HEK293 (cell line): ENCODE data around the gene DNAJC6.

Experiments
- CTCF ChIA-PET: fragments of 350-600 bp; formaldehyde crosslinking; extraction: SDS; loops from one replicate; lab custom pipeline; 2021; ENCODE audit warnings: antibody characterized with exemption; lab: Yijun Ruan, JAX
- POLR2A ChIA-PET: fragments of 300-600 bp; formaldehyde crosslinking; extraction: SDS; loops from one replicate; lab custom pipeline; 2020; ENCODE audit warnings: antibody characterized with exemption, inconsistent platforms; lab: Yijun Ruan, JAX
- H3K27ac ChIP-seq: fragments of 200-500 bp; sonication (Bioruptor generic); 2 replicates; pipeline ENCODE4 v1.5.1; 2014; ENCODE audit warnings: low read depth, low read length, control low read depth, inconsistent platforms; ENCODE audit errors: extremely low read depth
- H3K36me3 ChIP-seq, 2 experiments: fragments of 200-500 bp in 1 of 2; sonication (Bioruptor generic) in 1 of 2; 1 replicate in 1 of 2; 2 replicates in 1 of 2; pipeline ENCODE4 v1.5.1; 2014 to 2017; ENCODE audit warnings: inconsistent platforms in 2 of 2, low read length in 2 of 2; ENCODE audit not compliant: control insufficient read depth in 2 of 2, insufficient read depth in 1 of 2
- H3K4me1 ChIP-seq: fragments of 200-500 bp; sonication (Bioruptor generic); 2 replicates; pipeline ENCODE4 v1.5.1; 2014; ENCODE audit warnings: mild to moderate bottlenecking, low read length, inconsistent platforms; ENCODE audit not compliant: control insufficient read depth, insufficient read depth
- H3K4me3 ChIP-seq: 2 replicates; pipeline ENCODE4 v1.5.1; 2011; ENCODE audit warnings: low read depth, mild to moderate bottlenecking, control low read depth, low read length, moderate library complexity
- H3K9me3 ChIP-seq: fragments of 200-500 bp; sonication (Bioruptor generic); 2 replicates; pipeline ENCODE4 v1.5.1; 2014; ENCODE audit warnings: low read depth, low read length, inconsistent platforms; ENCODE audit not compliant: control insufficient read depth, insufficient read depth
- BCL11B ChIP-seq: fragments of 450-650 bp; formaldehyde crosslinking; IDR thresholded peaks from 2 replicates; pipeline ENCODE4 v1.5.1; 2016; ENCODE audit warnings: low read depth, missing biosample characterization, missing genetic modification characterization
- GFI1B ChIP-seq: fragments of 450-650 bp; formaldehyde crosslinking; IDR thresholded peaks from 2 replicates; pipeline ENCODE4 v1.5.1; 2016; ENCODE audit warnings: missing biosample characterization, missing genetic modification characterization
- GLIS2 ChIP-seq: fragments of 450-650 bp; formaldehyde crosslinking; IDR thresholded peaks from 2 replicates; pipeline ENCODE4 v1.5.1; 2016; ENCODE audit warnings: missing biosample characterization, missing genetic modification characterization
- IKZF3 ChIP-seq: fragments of 450-650 bp; IDR thresholded peaks from 2 replicates; pipeline ENCODE4 v1.5.0; 2018; ENCODE audit warnings: missing biosample characterization, mild to moderate bottlenecking, missing genetic modification characterization, moderate library complexity
- INSM2 ChIP-seq: fragments of 450-650 bp; formaldehyde crosslinking; IDR thresholded peaks from 2 replicates; pipeline ENCODE4 v1.5.1; 2016; ENCODE audit warnings: missing biosample characterization, missing genetic modification characterization
- MEIS1 ChIP-seq: sonication (generic); formaldehyde crosslinking; IDR thresholded peaks from 2 replicates; pipeline ENCODE4 v1.8.1; 2022; ENCODE audit warnings: missing genetic modification reagents, mild to moderate bottlenecking, borderline replicate concordance
- PRDM10 ChIP-seq: fragments of 450-650 bp; formaldehyde crosslinking; IDR thresholded peaks from 2 replicates; pipeline ENCODE4 v1.5.1; 2016; ENCODE audit warnings: missing biosample characterization, missing genetic modification characterization
- ZBTB21 ChIP-seq: fragments of 450-650 bp; formaldehyde crosslinking; IDR thresholded peaks from 2 replicates; pipeline ENCODE4 v1.5.1; 2017; ENCODE audit warnings: missing biosample characterization, missing genetic modification characterization
- ZFP3 ChIP-seq: fragments of 450-650 bp; formaldehyde crosslinking; IDR thresholded peaks from 2 replicates; pipeline ENCODE4 v1.5.1; 2016; ENCODE audit warnings: low read depth, missing biosample characterization, missing genetic modification characterization
- ZNF174 ChIP-seq: fragments of 450-650 bp; formaldehyde crosslinking; IDR thresholded peaks from 2 replicates; pipeline ENCODE4 v1.5.0; 2017; ENCODE audit warnings: missing biosample characterization, mild to moderate bottlenecking, missing genetic modification characterization
- ZNF248 ChIP-seq: fragments of 450-650 bp; formaldehyde crosslinking; IDR thresholded peaks from 2 replicates; pipeline ENCODE4 v1.5.1; 2017; ENCODE audit warnings: missing biosample characterization, missing genetic modification characterization
- ZNF37A ChIP-seq: fragments of 450-650 bp; IDR thresholded peaks from 2 replicates; pipeline ENCODE4 v1.5.1; 2018; ENCODE audit warnings: missing biosample characterization, missing genetic modification characterization
- ZNF416 ChIP-seq: fragments of 450-650 bp; formaldehyde crosslinking; IDR thresholded peaks from 2 replicates; pipeline ENCODE4 v1.5.1; 2016; ENCODE audit warnings: missing biosample characterization, missing genetic modification characterization
- ZNF423 ChIP-seq: fragments of 450-650 bp; formaldehyde crosslinking; IDR thresholded peaks from 2 replicates; pipeline ENCODE4 v1.5.1; 2016; ENCODE audit warnings: missing biosample characterization, missing genetic modification characterization
- ZNF514 ChIP-seq: fragments of 450-650 bp; formaldehyde crosslinking; IDR thresholded peaks from 2 replicates; pipeline ENCODE4 v1.5.1; 2016; ENCODE audit warnings: missing biosample characterization, missing genetic modification characterization
- ZNF585B ChIP-seq: fragments of 450-650 bp; formaldehyde crosslinking; IDR thresholded peaks from 2 replicates; pipeline ENCODE4 v1.5.1; 2016; ENCODE audit warnings: missing biosample characterization, missing genetic modification characterization
- ZNF629 ChIP-seq: fragments of 450-650 bp; formaldehyde crosslinking; IDR thresholded peaks from 2 replicates; pipeline ENCODE4 v1.5.1; 2017; ENCODE audit warnings: missing biosample characterization, missing genetic modification characterization
- ZNF707 ChIP-seq: fragments of 450-650 bp; formaldehyde crosslinking; IDR thresholded peaks from 2 replicates; pipeline ENCODE4 v1.5.1; 2016; ENCODE audit warnings: missing biosample characterization, missing genetic modification characterization
- ZNF776 ChIP-seq: fragments of 450-650 bp; formaldehyde crosslinking; IDR thresholded peaks from 2 replicates; pipeline ENCODE4 v1.5.0; 2017; ENCODE audit warnings: missing biosample characterization, missing genetic modification characterization, borderline replicate concordance
- ZNF791 ChIP-seq: fragments of 450-650 bp; formaldehyde crosslinking; IDR thresholded peaks from 2 replicates; pipeline ENCODE4 v1.5.1; 2016; ENCODE audit warnings: missing biosample characterization, missing genetic modification characterization
- TF ChIP-seq, protein P1 (sequence below): fragments of 450-650 bp; formaldehyde crosslinking; IDR thresholded peaks from 2 replicates; pipeline ENCODE4 v1.5.1; 2017; ENCODE audit warnings: missing biosample characterization, missing genetic modification characterization
- TF ChIP-seq, protein P2 (sequence below): fragments of 450-650 bp; formaldehyde crosslinking; IDR thresholded peaks from 2 replicates; pipeline ENCODE4 v1.5.1; 2017; ENCODE audit warnings: missing biosample characterization, missing genetic modification characterization
- TF ChIP-seq, protein P3 (sequence below): fragments of 450-650 bp; formaldehyde crosslinking; IDR thresholded peaks from 2 replicates; pipeline ENCODE4 v1.5.1; 2016; ENCODE audit warnings: missing biosample characterization, missing genetic modification characterization, borderline replicate concordance

DNAJC6 gene

DNA sequence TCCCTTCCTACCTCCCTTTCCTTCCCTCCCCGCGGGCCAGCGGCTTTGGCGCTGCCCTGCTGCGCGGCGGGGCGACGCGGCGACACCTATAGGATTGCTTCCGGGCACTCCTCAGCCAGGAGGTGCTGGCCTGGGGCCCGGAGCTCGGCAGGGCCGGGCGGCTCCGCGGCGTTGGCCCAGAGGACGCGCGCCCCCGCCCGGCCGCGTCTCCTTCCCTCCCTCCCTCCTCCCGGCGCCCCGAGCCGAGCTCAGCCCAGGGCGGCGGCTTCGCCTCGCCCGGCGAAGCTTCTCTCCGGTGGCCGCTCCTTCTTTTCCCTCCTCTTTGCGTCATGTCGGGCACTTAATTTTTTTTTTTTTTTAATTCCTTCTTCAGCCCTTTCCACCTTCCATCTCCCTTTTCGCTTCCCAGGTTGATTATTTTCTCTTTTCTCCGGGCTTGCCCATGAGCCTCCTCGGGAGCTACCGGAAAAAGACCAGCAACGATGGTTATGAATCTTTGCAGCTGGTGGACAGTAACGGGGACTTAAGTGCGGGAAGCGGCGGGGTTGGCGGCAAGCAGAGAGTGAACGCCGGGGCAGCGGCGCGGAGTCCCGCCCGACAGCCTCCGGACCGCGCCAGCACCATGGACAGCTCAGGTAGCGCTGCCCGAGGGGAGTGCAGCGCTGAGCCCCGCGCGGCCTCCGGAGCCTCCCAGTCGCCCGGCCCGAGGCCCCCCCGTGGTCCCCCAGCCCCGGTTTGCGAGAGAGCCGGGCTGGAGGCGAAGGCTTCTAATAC, at the start of gene DNAJC6 (continued):
- TF ChIP-seq, protein P1, sequence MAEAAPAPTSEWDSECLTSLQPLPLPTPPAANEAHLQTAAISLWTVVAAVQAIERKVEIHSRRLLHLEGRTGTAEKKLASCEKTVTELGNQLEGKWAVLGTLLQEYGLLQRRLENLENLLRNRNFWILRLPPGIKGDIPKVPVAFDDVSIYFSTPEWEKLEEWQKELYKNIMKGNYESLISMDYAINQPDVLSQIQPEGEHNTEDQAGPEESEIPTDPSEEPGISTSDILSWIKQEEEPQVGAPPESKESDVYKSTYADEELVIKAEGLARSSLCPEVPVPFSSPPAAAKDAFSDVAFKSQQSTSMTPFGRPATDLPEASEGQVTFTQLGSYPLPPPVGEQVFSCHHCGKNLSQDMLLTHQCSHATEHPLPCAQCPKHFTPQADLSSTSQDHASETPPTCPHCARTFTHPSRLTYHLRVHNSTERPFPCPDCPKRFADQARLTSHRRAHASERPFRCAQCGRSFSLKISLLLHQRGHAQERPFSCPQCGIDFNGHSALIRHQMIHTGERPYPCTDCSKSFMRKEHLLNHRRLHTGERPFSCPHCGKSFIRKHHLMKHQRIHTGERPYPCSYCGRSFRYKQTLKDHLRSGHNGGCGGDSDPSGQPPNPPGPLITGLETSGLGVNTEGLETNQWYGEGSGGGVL (tag by site-specific recombination) = peak; percentile 96
- TF ChIP-seq ZNF416 (tag by site-specific recombination) = no peak
- TF ChIP-seq GLIS2 = peak; percentile 95
- TF ChIP-seq ZBTB21 = no peak
- TF ChIP-seq ZNF248 (tag by site-specific recombination) = no peak
- TF ChIP-seq INSM2 (tag by site-specific recombination) = 0 out of 2 replicates have a peak, but pooled peaks have one; percentile 24
- no peak for TF ChIP-seq ZNF776
- no peak for TF ChIP-seq MEIS1
- TF ChIP-seq ZFP3 (tag by site-specific recombination) = no peak
- 0 out of 2 replicates have a peak, but pooled peaks have one; percentile 20 for TF ChIP-seq ZNF585B
- TF ChIP-seq ZNF423 (tag by site-specific recombination) = peak; percentile 54; the same call in 1 of the 2 replicates

DNA sequence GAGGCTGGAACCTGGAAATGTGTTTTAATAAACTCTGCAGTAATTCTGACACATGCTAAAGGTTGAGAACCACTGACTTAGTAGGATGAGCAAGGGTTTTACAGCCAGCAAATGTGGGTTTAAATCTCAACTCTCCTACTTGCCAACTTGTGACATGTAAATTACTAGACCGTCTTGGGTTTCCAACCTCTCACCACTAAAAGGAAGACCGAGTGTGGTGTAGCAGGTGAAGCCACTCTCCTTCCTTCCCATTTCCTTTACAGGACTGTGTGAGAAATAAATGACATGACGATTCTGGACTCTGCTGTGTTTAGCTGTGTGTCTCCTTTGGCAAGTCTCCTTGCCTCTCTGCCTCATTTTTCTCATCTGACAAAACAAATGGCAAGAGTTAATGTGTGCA, 49.5 kb upstream of the DNAJC6 start:
- Histone ChIP-seq H3K9me3 (no peaks in the 10 kb centered on the region), H3K4me1 (no peaks in the 10 kb centered on the region), H3K4me3 (no peak overlapping the region), H3K36me3 (no peaks in the 10 kb centered on the region), H3K27ac (no peak overlapping the region)
- ChIA-PET CTCF (interaction anchor here (1.5 kb wide), 1 partner anchor 428 kb away, joined by 3 read pairs; no protein-coding TSS in a partner anchor), POLR2A (no interaction called here)
- TF ChIP-seq IKZF3 (tag by site-specific recombination) (no peak), PRDM10 (tag by site-specific recombination) (no peak), ZNF629 (tag by site-specific recombination) (no peak), BCL11B (no peak), ZNF707 (no peak), GFI1B (tag by site-specific recombination) (no peak), ZNF174 (tag by site-specific recombination) (no peak), ZNF791 (tag by site-specific recombination) (no peak), ZNF514 (tag by site-specific recombination) (no peak), ZNF37A (tag by site-specific recombination) (no peak)
- TF ChIP-seq, protein P2, sequence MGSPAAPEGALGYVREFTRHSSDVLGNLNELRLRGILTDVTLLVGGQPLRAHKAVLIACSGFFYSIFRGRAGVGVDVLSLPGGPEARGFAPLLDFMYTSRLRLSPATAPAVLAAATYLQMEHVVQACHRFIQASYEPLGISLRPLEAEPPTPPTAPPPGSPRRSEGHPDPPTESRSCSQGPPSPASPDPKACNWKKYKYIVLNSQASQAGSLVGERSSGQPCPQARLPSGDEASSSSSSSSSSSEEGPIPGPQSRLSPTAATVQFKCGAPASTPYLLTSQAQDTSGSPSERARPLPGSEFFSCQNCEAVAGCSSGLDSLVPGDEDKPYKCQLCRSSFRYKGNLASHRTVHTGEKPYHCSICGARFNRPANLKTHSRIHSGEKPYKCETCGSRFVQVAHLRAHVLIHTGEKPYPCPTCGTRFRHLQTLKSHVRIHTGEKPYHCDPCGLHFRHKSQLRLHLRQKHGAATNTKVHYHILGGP = no peak
- TF ChIP-seq, protein P3, sequence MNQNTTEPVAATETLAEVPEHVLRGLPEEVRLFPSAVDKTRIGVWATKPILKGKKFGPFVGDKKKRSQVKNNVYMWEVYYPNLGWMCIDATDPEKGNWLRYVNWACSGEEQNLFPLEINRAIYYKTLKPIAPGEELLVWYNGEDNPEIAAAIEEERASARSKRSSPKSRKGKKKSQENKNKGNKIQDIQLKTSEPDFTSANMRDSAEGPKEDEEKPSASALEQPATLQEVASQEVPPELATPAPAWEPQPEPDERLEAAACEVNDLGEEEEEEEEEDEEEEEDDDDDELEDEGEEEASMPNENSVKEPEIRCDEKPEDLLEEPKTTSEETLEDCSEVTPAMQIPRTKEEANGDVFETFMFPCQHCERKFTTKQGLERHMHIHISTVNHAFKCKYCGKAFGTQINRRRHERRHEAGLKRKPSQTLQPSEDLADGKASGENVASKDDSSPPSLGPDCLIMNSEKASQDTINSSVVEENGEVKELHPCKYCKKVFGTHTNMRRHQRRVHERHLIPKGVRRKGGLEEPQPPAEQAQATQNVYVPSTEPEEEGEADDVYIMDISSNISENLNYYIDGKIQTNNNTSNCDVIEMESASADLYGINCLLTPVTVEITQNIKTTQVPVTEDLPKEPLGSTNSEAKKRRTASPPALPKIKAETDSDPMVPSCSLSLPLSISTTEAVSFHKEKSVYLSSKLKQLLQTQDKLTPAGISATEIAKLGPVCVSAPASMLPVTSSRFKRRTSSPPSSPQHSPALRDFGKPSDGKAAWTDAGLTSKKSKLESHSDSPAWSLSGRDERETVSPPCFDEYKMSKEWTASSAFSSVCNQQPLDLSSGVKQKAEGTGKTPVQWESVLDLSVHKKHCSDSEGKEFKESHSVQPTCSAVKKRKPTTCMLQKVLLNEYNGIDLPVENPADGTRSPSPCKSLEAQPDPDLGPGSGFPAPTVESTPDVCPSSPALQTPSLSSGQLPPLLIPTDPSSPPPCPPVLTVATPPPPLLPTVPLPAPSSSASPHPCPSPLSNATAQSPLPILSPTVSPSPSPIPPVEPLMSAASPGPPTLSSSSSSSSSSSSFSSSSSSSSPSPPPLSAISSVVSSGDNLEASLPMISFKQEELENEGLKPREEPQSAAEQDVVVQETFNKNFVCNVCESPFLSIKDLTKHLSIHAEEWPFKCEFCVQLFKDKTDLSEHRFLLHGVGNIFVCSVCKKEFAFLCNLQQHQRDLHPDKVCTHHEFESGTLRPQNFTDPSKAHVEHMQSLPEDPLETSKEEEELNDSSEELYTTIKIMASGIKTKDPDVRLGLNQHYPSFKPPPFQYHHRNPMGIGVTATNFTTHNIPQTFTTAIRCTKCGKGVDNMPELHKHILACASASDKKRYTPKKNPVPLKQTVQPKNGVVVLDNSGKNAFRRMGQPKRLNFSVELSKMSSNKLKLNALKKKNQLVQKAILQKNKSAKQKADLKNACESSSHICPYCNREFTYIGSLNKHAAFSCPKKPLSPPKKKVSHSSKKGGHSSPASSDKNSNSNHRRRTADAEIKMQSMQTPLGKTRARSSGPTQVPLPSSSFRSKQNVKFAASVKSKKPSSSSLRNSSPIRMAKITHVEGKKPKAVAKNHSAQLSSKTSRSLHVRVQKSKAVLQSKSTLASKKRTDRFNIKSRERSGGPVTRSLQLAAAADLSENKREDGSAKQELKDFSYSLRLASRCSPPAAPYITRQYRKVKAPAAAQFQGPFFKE (tag by site-specific recombination) = no peak
